PC-9 (cell line): Measurements from ENCODE around the gene ZNF839.

Experiments used
- EZH2 ChIP-seq: fragments of 200-600 bp; sonication (generic); IDR thresholded peaks from 2 replicates; pipeline ENCODE4 v1.8.0; 2017; ENCODE audit warnings: antibody characterized with exemption, low read depth
- TF ChIP-seq, protein P1 (sequence below): fragments of 200-600 bp; sonication (generic); conservative IDR thresholded peaks from 2 replicates; pipeline ENCODE4 v1.6.1; 2017; ENCODE audit warnings: mixed run types, antibody characterized with exemption, mild to moderate bottlenecking, moderate library complexity

DNA sequence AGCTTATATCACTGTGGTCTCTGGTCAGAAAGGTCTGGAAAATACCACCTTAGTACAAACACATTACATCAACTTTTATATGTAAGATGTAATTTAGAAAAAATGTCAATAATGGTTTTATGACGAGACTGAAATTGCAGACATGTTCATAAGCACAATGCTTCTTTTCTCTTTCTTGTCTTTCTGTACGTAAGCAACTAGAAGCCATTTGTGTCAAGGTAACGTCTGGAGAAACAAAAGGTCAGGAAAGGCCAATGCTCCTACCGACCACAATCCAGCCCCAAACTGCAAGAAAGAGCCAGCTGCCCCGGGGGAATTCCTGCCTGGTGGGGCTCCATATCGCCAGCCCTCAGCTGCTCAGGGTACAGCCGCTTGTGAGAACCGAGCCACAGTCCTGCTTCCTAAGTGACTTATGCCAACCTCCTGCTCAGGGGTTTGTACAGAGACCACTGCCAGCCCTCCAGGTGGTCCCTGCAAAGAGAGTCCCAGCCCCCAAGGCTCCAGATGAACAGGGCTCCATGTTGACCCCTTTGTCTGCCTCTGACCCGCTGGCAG lies 6.3 kb downstream of the ZNF839 start:
- TF ChIP-seq, protein P1, sequence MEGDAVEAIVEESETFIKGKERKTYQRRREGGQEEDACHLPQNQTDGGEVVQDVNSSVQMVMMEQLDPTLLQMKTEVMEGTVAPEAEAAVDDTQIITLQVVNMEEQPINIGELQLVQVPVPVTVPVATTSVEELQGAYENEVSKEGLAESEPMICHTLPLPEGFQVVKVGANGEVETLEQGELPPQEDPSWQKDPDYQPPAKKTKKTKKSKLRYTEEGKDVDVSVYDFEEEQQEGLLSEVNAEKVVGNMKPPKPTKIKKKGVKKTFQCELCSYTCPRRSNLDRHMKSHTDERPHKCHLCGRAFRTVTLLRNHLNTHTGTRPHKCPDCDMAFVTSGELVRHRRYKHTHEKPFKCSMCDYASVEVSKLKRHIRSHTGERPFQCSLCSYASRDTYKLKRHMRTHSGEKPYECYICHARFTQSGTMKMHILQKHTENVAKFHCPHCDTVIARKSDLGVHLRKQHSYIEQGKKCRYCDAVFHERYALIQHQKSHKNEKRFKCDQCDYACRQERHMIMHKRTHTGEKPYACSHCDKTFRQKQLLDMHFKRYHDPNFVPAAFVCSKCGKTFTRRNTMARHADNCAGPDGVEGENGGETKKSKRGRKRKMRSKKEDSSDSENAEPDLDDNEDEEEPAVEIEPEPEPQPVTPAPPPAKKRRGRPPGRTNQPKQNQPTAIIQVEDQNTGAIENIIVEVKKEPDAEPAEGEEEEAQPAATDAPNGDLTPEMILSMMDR: no peak
- no peak for TF ChIP-seq EZH2
